Subcutaneous adipose tissue (tissue), 4 donors: ENCODE data around the gene RBCK1. TPM values are rescaled to one million over a fixed set of nuclear protein-coding genes. Genes with fewer than 3 reads are reported as not detected.

ENCODE experiments used
- CTCF ChIP-seq: fragments of 450-650 bp; IDR thresholded peaks from one replicate; pipeline ENCODE4 v1.5.1; 2016; ENCODE audit warnings: low read depth, mild to moderate bottlenecking, control low read depth, antibody characterized with exemption, moderate library complexity
- total RNA-seq, 4 donors: library from RNA; depleted of rRNA; stranded (reverse); fragments of >200 nt; gene quantifications; one replicate each; pipeline ENCODE4 v1.1.0, GENCODE V29; 2016

Gene RBCK1
- total RNA-seq, 4 donors from 2014 or later, result 29.3 to 91.6 (median 55.1) TPM

- TF ChIP-seq CTCF, result no peak
Observed at GRCh38 chr20:380763-381580, 27.1 kb upstream of the RBCK1 start.

GRCh38 chr20:381581-382290, 26.4 kb upstream of the RBCK1 start:
- no peak for TF ChIP-seq CTCF

- TF ChIP-seq CTCF, result no peak
Observed at GRCh38 chr20:382291-383115, 25.6 kb upstream of the RBCK1 start.

DNA sequence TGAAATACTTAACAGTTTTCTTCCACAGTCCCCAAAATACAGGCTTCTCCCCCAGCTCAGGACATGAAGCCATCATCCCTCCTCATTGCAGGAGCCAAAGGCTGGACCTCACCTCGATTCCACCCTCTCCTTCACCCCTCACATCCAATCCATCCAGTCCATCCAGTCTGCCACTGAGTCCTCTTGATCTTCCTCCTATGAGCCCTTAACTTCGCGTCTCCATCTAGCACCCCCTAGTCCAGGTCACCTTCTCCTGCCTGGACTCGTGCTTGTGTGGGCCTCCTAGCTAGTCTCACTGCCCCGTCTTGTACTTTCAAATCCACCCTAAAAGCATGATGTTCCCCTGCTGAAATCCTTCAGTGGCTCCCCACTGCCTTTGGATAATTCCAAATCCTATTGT, 24.2 kb upstream of the RBCK1 start:
- no peak for TF ChIP-seq CTCF

DNA sequence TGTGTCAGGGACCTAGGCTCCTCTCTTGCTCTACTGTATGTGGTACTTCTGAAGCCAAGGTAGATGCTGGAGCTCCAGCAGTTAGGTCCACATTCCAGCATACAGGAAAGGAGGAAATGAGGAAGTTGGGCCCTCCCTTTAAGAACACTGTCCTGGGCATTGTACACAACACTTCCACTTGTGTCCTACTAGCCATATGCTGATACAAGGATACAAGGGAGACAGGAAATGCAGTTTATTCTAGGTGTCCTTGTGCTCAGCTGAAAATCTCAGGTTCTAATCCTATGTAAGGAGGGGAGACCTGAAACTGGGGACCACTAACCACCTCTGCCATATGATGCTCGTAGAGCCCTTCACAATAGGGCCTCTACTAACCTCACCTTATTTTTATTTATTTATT, 23.4 kb upstream of the RBCK1 start:
- no peak for TF ChIP-seq CTCF

DNA sequence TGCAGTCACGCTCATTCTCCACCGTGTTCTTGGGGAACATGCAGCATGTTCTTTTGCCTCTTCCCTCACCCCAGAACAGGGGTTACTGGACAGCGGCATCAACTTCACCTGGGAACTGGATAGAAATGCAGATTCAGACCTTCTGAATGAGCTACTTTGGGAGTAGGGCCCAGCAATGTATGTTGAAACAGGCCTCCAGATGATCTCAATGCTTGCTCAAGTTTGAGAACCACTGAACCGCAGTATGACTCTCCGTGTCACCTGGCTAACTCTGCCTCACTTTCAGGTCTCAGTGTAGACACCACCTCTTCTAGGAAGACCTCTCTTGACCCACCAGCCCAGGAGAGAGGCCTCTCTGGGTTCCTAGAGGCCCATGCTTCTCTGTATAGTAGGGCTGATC, 22.7 kb upstream of the RBCK1 start:
- no peak for TF ChIP-seq CTCF

DNA sequence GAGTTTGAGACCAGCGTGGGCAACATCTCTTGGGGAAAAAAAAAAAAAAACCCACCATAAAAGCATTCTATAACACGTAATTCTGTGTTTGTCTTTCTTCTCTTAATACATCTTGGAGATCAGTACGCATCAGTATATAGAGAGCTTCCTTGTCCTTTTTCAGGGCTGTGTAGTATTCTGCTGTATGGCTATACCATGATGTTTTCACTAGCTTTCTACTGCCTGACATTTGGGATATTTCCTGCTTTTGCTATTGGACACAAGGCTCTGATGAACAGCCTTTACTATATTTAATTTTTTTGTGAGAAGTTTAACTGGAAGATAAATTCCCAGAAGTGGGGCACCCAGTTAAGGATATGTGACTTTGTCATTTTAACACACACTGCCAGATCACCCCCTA, 20.6 kb upstream of the RBCK1 start:
- TF ChIP-seq CTCF, result no peak
